ENCODE data around the gene AUTS2. TPM values are rescaled to one million over a fixed set of nuclear protein-coding genes. Genes with fewer than 3 reads are reported as not detected.

Gene AUTS2
- total and polyA plus RNA-seq, 2 of the 8 experiments (the other 6 are each of a cell fraction or from before 2014, with no cell fraction given) = 25.9 to 101 TPM

DNA sequence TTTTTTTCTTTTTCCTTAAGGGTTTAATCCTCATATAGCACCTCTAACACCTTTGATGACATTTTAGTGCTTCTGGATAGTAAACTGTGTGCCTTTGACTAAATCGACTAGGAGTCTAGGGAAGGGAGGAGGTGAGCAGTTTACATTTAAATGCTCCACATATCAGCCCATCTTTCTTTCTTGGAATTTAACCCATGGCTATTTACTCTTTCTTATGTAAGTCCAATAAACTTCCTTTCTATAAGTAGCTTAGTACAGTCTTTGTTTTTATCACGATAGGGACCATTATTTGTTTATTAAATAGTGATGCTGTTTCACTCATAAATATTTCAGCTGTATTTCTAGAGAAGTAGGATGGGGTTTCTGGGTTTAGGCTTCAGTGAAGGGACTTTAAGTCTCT is 669.9 kb downstream of the AUTS2 start:
- Histone ChIP-seq H2BK20ac (ENCODE audit: low read length) (no peak overlapping the region), H3K27me3 (replicated peaks in 1 of 4; ENCODE audit: control insufficient read depth in 3 of 4, extremely low read depth in 1 of 4, insufficient read depth in 3 of 4, low read length in 3 of 4) (no peaks in the 10 kb centered on the region), H3K79me2 (ENCODE audit: control insufficient read depth in 1 of 2, insufficient read depth in 2 of 2, low read length in 2 of 2) (no peaks in the 10 kb centered on the region), H4K91ac (replicated peaks; ENCODE audit: insufficient read length, low read length) (no peak overlapping the region), H3K23ac (ENCODE audit: insufficient read length) (no peak overlapping the region), H2AK5ac (ENCODE audit: low read depth, low read length) (no peak overlapping the region), H3K4ac (replicated peaks; ENCODE audit: insufficient read length, low read depth, low read length) (no peak overlapping the region), H3K9me3 (ENCODE audit: insufficient read depth in 2 of 2, low read depth in 1 of 2, low read length in 1 of 2) (no peaks in the 10 kb centered on the region), H2BK120ac (replicated peaks; ENCODE audit: low read depth, low read length) (no peak overlapping the region), H4K20me1 (replicated peaks in 1 of 2; ENCODE audit: control insufficient read depth in 1 of 2, insufficient read depth in 2 of 2, low read length in 2 of 2) (no peaks in the 10 kb centered on the region), H4K8ac (ENCODE audit: extremely low read depth, insufficient read depth, low read length) (no peak overlapping the region), H3K36me3 (ENCODE audit: control insufficient read depth in 2 of 4, insufficient read depth in 4 of 4, low read length in 3 of 4) (no peaks in the 10 kb centered on the region), H3K4me1 (replicated peaks in 1 of 4; ENCODE audit: control insufficient read depth in 3 of 4, insufficient read depth in 4 of 4, low read length in 3 of 4) (peaks cover 0 to 17% (median under 1%) of the 10 kb centered on the region in 4 experiments; a peak in 3 of 7 replicates), H3K18ac (ENCODE audit: extremely low read depth, low read length) (no peak overlapping the region), H3K79me1 (ENCODE audit: low read depth, low read length) (no peaks in the 10 kb centered on the region), H3K14ac (ENCODE audit: insufficient read length) (no peak overlapping the region), H3K56ac (replicated peaks; ENCODE audit: insufficient read length, low read depth, low read length) (no peak overlapping the region), H3K9ac (replicated peaks in 1 of 4; ENCODE audit: extremely low read depth in 1 of 4, low read depth in 3 of 4, low read length in 3 of 4) (no peak overlapping the region), H2BK15ac (ENCODE audit: low read length) (no peak overlapping the region), H3K4me2 (ENCODE audit: insufficient read depth in 1 of 2, low read depth in 2 of 2, low read length in 2 of 2) (no peak overlapping the region), H3K4me3 (ENCODE audit: extremely low read depth in 1 of 4, insufficient read depth in 2 of 4, low read depth in 3 of 4, low read length in 4 of 4) (no peak overlapping the region), H2AFZ (ENCODE audit: low read length) (no peak overlapping the region), H3K23me2 (ENCODE audit: low read depth, low read length) (no peaks in the 10 kb centered on the region; the same call in 1 of the 2 replicates), H2BK5ac (ENCODE audit: low read depth, low read length) (no peak overlapping the region), H2BK12ac (ENCODE audit: low read depth, low read length) (no peak overlapping the region), H4K5ac (ENCODE audit: insufficient read length, low read depth, low read length) (no peak overlapping the region), H3K27ac (ENCODE audit: low read depth, low read length) (no peak overlapping the region)
- DNase-seq (ENCODE audit: low read depth in 1 of 2, low spot score in 2 of 2) (no peak), FAIRE-seq (no peak)
- ChIA-PET CTCF (ENCODE audit: partially characterized antibody) (interaction anchor here (2.7 kb wide), 1 partner anchor 238 kb away, joined by 6 read pairs; no protein-coding TSS in a partner anchor), POLR2A (ENCODE audit: partially characterized antibody) (no interaction called here)
- 72% methylated on average over 2 of the region's 2 CpGs; no CpG with 5 or more reads in 1 of the 2 experiments for WGBS, 2 experiments (ENCODE audit: extremely low coverage in 1 of 2, insufficient coverage in 1 of 2, insufficient read length in 1 of 2, insufficient replicate concordance in 2 of 2, low coverage in 1 of 2, low lambda C conversion rate in 2 of 2, missing lambda C conversion rate in 1 of 2)
- TF ChIP-seq EGR1 (IDR thresholded peaks at IDR 0.05; ENCODE audit: borderline replicate concordance, low read depth, low read length) (no peak), TAF1 (IDR thresholded peaks at IDR 0.05; ENCODE audit: low read depth, low read length) (no peak), CHD2 (IDR thresholded peaks at IDR 0.05; ENCODE audit: low read length) (no peak), TBP (IDR thresholded peaks at IDR 0.05; ENCODE audit: low read depth, low read length) (no peak), NRF1 (IDR thresholded peaks at IDR 0.05; ENCODE audit: low read depth, low read length) (no peak)
- TF ChIP-seq, protein P1, sequence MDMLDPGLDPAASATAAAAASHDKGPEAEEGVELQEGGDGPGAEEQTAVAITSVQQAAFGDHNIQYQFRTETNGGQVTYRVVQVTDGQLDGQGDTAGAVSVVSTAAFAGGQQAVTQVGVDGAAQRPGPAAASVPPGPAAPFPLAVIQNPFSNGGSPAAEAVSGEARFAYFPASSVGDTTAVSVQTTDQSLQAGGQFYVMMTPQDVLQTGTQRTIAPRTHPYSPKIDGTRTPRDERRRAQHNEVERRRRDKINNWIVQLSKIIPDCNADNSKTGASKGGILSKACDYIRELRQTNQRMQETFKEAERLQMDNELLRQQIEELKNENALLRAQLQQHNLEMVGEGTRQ (IDR thresholded peaks at IDR 0.05; ENCODE audit: low read length) = no peak
- TF ChIP-seq, protein P2, sequence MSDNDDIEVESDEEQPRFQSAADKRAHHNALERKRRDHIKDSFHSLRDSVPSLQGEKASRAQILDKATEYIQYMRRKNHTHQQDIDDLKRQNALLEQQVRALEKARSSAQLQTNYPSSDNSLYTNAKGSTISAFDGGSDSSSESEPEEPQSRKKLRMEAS (IDR thresholded peaks at IDR 0.05) = no peak
